H1 (cell line): Measurements from ENCODE around the gene GFI1B. TPM values are rescaled to one million over a fixed set of nuclear protein-coding genes. Genes with fewer than 3 reads are reported as not detected.

Experiments used
- CTCF ChIA-PET: fragments of 300-600 bp; sonication (Branson Sonifier 250); formaldehyde crosslinking; loops from one replicate; lab custom pipeline; 2021; ENCODE audit not compliant: partially characterized antibody; lab: Charles Lee
- POLR2A ChIA-PET: fragments of 300-600 bp; sonication (Branson Sonifier 250); formaldehyde crosslinking; loops from one replicate; lab custom pipeline; 2021; ENCODE audit warnings: inconsistent platforms; ENCODE audit not compliant: partially characterized antibody; lab: Charles Lee
- DNase-seq, 2 experiments: peaks; one replicate each; pipeline versions ENCODE4 v3.0.0 to v3.0.0-alpha.2; 2010 to 2022; ENCODE audit warnings: low spot score in 2 of 2, low read depth in 1 of 2, mixed read lengths in 1 of 2
- FAIRE-seq: peaks from 2 replicates; lab custom pipeline; 2011; peaks lifted over from hg19 to GRCh38; lab: Jason Lieb, UNC
- H2AFZ ChIP-seq: 2 replicates; pipeline ENCODE4 v1.8.1; 2012; ENCODE audit warnings: low read length, inconsistent platforms
- H2AK5ac ChIP-seq: 2 replicates; pipeline ENCODE4 v1.6.1; 2013; ENCODE audit warnings: low read depth, low read length
- H2BK120ac ChIP-seq: replicated peaks from 2 replicates; pipeline ENCODE3; 2013; ENCODE audit warnings: low read depth, low read length, inconsistent platforms
- H2BK12ac ChIP-seq: 2 replicates; pipeline ENCODE4 v1.6.1; 2013; ENCODE audit warnings: low read depth, low read length
- H2BK15ac ChIP-seq: 2 replicates; pipeline ENCODE4 v1.6.1; 2013; ENCODE audit warnings: low read length
- H2BK20ac ChIP-seq: 2 replicates; pipeline ENCODE4 v1.6.1; 2013; ENCODE audit warnings: low read length
- H2BK5ac ChIP-seq: 2 replicates; pipeline ENCODE4 v1.6.1; 2013; ENCODE audit warnings: low read depth, low read length
- H3K14ac ChIP-seq: 2 replicates; pipeline ENCODE4 v1.6.1; 2013; ENCODE audit warnings: inconsistent platforms; ENCODE audit not compliant: insufficient read length
- H3K18ac ChIP-seq: 2 replicates; pipeline ENCODE4 v1.6.1; 2013; ENCODE audit warnings: low read length; ENCODE audit errors: extremely low read depth
- H3K23ac ChIP-seq: 2 replicates; pipeline ENCODE4 v1.6.1; 2013; ENCODE audit warnings: inconsistent platforms; ENCODE audit not compliant: insufficient read length
- H3K23me2 ChIP-seq: 2 replicates; pipeline ENCODE4 v1.6.1; 2013; ENCODE audit warnings: low read depth, low read length
- H3K27ac ChIP-seq: 2 replicates; pipeline ENCODE4 v1.6.1; 2011; ENCODE audit warnings: low read depth, low read length, inconsistent platforms
- H3K27me3 ChIP-seq, 4 experiments: replicated peaks in 1 of 4; 1 replicate in 1 of 4; 2 replicates in 3 of 4; pipeline versions ENCODE4 v1.6.1 to v1.8.1; 2011 to 2013; ENCODE audit warnings: low read length in 3 of 4, mild to moderate bottlenecking in 3 of 4, inconsistent platforms in 2 of 4, mixed read lengths in 2 of 4, moderate library complexity in 1 of 4; ENCODE audit not compliant: control insufficient read depth in 3 of 4, insufficient read depth in 3 of 4; ENCODE audit errors: extremely low read depth in 1 of 4
- H3K36me3 ChIP-seq, 4 experiments: 2 replicates each; pipeline versions ENCODE4 v1.6.1 to v1.8.1; 2011 to 2013; ENCODE audit warnings: mild to moderate bottlenecking in 4 of 4, low read length in 3 of 4, moderate library complexity in 2 of 4, control low read depth in 1 of 4, inconsistent platforms in 1 of 4; ENCODE audit not compliant: insufficient read depth in 4 of 4, control insufficient read depth in 2 of 4
- H3K4ac ChIP-seq: replicated peaks from 2 replicates; pipeline ENCODE3; 2013; ENCODE audit warnings: low read length, low read depth, mixed read lengths, inconsistent platforms; ENCODE audit not compliant: insufficient read length
- H3K4me1 ChIP-seq, 4 experiments: replicated peaks in 1 of 4; 1 replicate in 1 of 4; 2 replicates in 3 of 4; pipeline versions ENCODE4 v1.6.1 to v1.8.1; 2011 to 2013; ENCODE audit warnings: low read length in 3 of 4, inconsistent platforms in 2 of 4, mixed read lengths in 1 of 4; ENCODE audit not compliant: insufficient read depth in 4 of 4, control insufficient read depth in 3 of 4
- H3K4me2 ChIP-seq, 2 experiments: 2 replicates each; pipeline versions ENCODE4 v1.6.1 to v1.8.1; 2011 to 2013; ENCODE audit warnings: low read depth in 2 of 2, low read length in 2 of 2, control low read depth in 1 of 2, inconsistent platforms in 1 of 2, mild to moderate bottlenecking in 1 of 2; ENCODE audit not compliant: insufficient read depth in 1 of 2
- H3K4me3 ChIP-seq, 4 experiments: fragments of 200-600, 300-600 bp in 1 of 4; sonication (generic), shearing (Covaris generic), sonication (Bioruptor Twin) in 1 of 4; 2 replicates each; pipeline versions ENCODE4 v1.5.1 to v1.8.1; 2011 to 2016; ENCODE audit warnings: low read length in 4 of 4, low read depth in 3 of 4, control low read depth in 2 of 4, inconsistent platforms in 2 of 4, mild to moderate bottlenecking in 2 of 4, mixed read lengths in 1 of 4, moderate library complexity in 1 of 4; ENCODE audit not compliant: insufficient read depth in 2 of 4; ENCODE audit errors: extremely low read depth in 1 of 4
- H3K56ac ChIP-seq: replicated peaks from 2 replicates; pipeline ENCODE3; 2013; ENCODE audit warnings: low read depth, mild to moderate bottlenecking, mixed read lengths, low read length, inconsistent platforms; ENCODE audit not compliant: insufficient read length
- H3K79me1 ChIP-seq: 2 replicates; pipeline ENCODE4 v1.6.1; 2013; ENCODE audit warnings: low read depth, low read length, control low read depth
- H3K79me2 ChIP-seq, 2 experiments: 2 replicates each; pipeline versions ENCODE4 v1.6.1 to v1.8.1; 2012 to 2013; ENCODE audit warnings: low read length in 2 of 2, mild to moderate bottlenecking in 2 of 2, inconsistent platforms in 1 of 2; ENCODE audit not compliant: insufficient read depth in 2 of 2, control insufficient read depth in 1 of 2
- H3K9ac ChIP-seq, 4 experiments: replicated peaks in 1 of 4; 1 replicate in 1 of 4; 2 replicates in 3 of 4; pipeline versions ENCODE4 v1.6.1 to v1.8.1; 2011 to 2013; ENCODE audit warnings: low read depth in 3 of 4, low read length in 3 of 4, control low read depth in 2 of 4, mild to moderate bottlenecking in 2 of 4, moderate library complexity in 2 of 4, inconsistent platforms in 1 of 4; ENCODE audit errors: extremely low read depth in 1 of 4
- H3K9me3 ChIP-seq, 2 experiments: 2 replicates each; pipeline versions ENCODE4 v1.6.1 to v1.8.1; 2012 to 2013; ENCODE audit warnings: mild to moderate bottlenecking in 2 of 2, moderate library complexity in 2 of 2, control low read depth in 1 of 2, inconsistent platforms in 1 of 2, low read depth in 1 of 2, low read length in 1 of 2, mixed read lengths in 1 of 2; ENCODE audit not compliant: insufficient read depth in 2 of 2
- H4K20me1 ChIP-seq, 2 experiments: replicated peaks in 1 of 2; 2 replicates each; pipeline versions ENCODE3 to v1.8.1; 2011 to 2013; ENCODE audit warnings: inconsistent platforms in 2 of 2, low read length in 2 of 2, mild to moderate bottlenecking in 1 of 2; ENCODE audit not compliant: insufficient read depth in 2 of 2, control insufficient read depth in 1 of 2
- H4K5ac ChIP-seq: 2 replicates; pipeline ENCODE4 v1.6.1; 2013; ENCODE audit warnings: low read length, low read depth, mixed read lengths, inconsistent platforms; ENCODE audit not compliant: insufficient read length
- H4K8ac ChIP-seq: 2 replicates; pipeline ENCODE4 v1.8.0; 2013; ENCODE audit warnings: mild to moderate bottlenecking, moderate library complexity, low read length, inconsistent platforms; ENCODE audit not compliant: insufficient read depth; ENCODE audit errors: extremely low read depth
- H4K91ac ChIP-seq: replicated peaks from 2 replicates; pipeline ENCODE3; 2013; ENCODE audit warnings: low read length, mixed read lengths, inconsistent platforms; ENCODE audit not compliant: insufficient read length
- BCL11A ChIP-seq, 2 experiments: IDR thresholded peaks; one replicate each; pipeline ENCODE4 v1.6.1; 2011; ENCODE audit warnings: low read depth in 2 of 2, low read length in 2 of 2, mild to moderate bottlenecking in 2 of 2
- CBX5 ChIP-seq: fragments of 300-800, 300-1000 bp; sonication (generic); IDR thresholded peaks from 2 replicates; pipeline ENCODE4 v1.7.1; 2016; ENCODE audit warnings: antibody characterized with exemption, low read length, low read depth
- CTCF ChIP-seq, 3 experiments: IDR thresholded peaks; 1 replicate in 2 of 3; 2 replicates in 1 of 3; pipeline versions ENCODE4 v1.5.1 to v1.6.1; 2011; ENCODE audit warnings: low read length in 3 of 3, mild to moderate bottlenecking in 3 of 3, inconsistent platforms in 2 of 3, low read depth in 1 of 3, moderate library complexity in 1 of 3; ENCODE audit not compliant: insufficient read depth in 1 of 3; ENCODE audit errors: control extremely low read depth in 1 of 3
- EZH2 ChIP-seq: fragments of 200-600 bp; sonication (generic); IDR thresholded peaks from 2 replicates; pipeline ENCODE4 v1.7.1; 2012; ENCODE audit warnings: low read depth, mild to moderate bottlenecking, moderate library complexity, low read length, inconsistent platforms; ENCODE audit not compliant: severe bottlenecking
- NANOG ChIP-seq: IDR thresholded peaks from 2 replicates; pipeline ENCODE4 v1.6.1; 2011; ENCODE audit warnings: low read length, low read depth, mild to moderate bottlenecking, inconsistent platforms; ENCODE audit not compliant: insufficient read depth, poor library complexity, severe bottlenecking
- PHF8 ChIP-seq: fragments of 200-600 bp; sonication (generic); conservative IDR thresholded peaks from 2 replicates; pipeline ENCODE4 v1.7.1; 2012; ENCODE audit warnings: low read depth, mild to moderate bottlenecking, inconsistent platforms, low read length, moderate library complexity
- RFX5 ChIP-seq: IDR thresholded peaks from 2 replicates; pipeline ENCODE4 v1.6.1; 2011; ENCODE audit warnings: low read depth, low read length, improper control_type of control experiment, borderline replicate concordance
- SP4 ChIP-seq: IDR thresholded peaks from 2 replicates; pipeline ENCODE4 v1.6.1; 2012; ENCODE audit warnings: low read length, inconsistent platforms
- WGBS, 2 experiments: shearing (Covaris generic) in 1 of 2; methylation state at CpG; one replicate each; pipeline versions ENCODE4 v1.1.6 to v1.1.7; 2013 to 2015; ENCODE audit warnings: low lambda C conversion rate in 2 of 2, mixed read lengths in 2 of 2, inconsistent platforms in 1 of 2, low coverage in 1 of 2, missing lambda C conversion rate in 1 of 2; ENCODE audit not compliant: insufficient replicate concordance in 2 of 2, insufficient coverage in 1 of 2, insufficient read length in 1 of 2; ENCODE audit errors: extremely low coverage in 1 of 2, missing lambda C conversion rate in 1 of 2; 5-methylcytosine and 5-hydroxymethylcytosine counted together
- polyA plus RNA-seq, 7 experiments: library from polyadenylated mRNA; depleted of rRNA in 3 of 7; stranded (reverse) in 5 of 7; unstranded in 2 of 7; fragments of >200 nt in 5 of 7; fragments of 200-250 nt in 2 of 7; gene quantifications; 1 replicate in 5 of 7; 2 replicates in 1 of 7; 4 replicates in 1 of 7; pipeline versions ENCODE4 v1.2.1 to v1.2.3, GENCODE V29; 2011 to 2013; ENCODE audit warnings: missing spikeins in 2 of 7, mixed read lengths in 2 of 7
- total RNA-seq: library from RNA; stranded (reverse); fragmentation: NEBNext Ultra II Directional; extraction: Animal tissue kit (Norgen Biotek cat#: 25700); gene quantifications from 2 replicates; pipeline ENCODE4 v1.2.1, GENCODE V29; 2021

GFI1B gene
- total and polyA plus RNA-seq, 2 of the 8 experiments (the other 6 are each of a cell fraction or from before 2014, with no cell fraction given) = 0.09 to 0.11 TPM

- Histone ChIP-seq H2AK5ac (no peak overlapping the region), H4K5ac (no peak overlapping the region), H2BK15ac (no peak overlapping the region), H3K14ac (no peak overlapping the region), H3K4me1 (peaks cover 3 to 25% (median 18%) of the 10 kb centered on the region in 4 experiments), H2BK20ac (no peak overlapping the region), H2BK5ac (no peak overlapping the region), H3K23me2 (peaks cover 6% of the 10 kb centered on the region; the same call in 1 of the 2 replicates), H3K27me3 (peaks cover 0 to 40% (median 23%) of the 10 kb centered on the region in 4 experiments; a peak in 5 of 7 replicates), H3K79me2 (no peaks in the 10 kb centered on the region), H3K27ac (no peak overlapping the region), H4K8ac (no peak overlapping the region; the same call in 1 of the 2 replicates), H2AFZ (no peak overlapping the region), H3K9ac (no peak overlapping the region), H2BK120ac (no peak overlapping the region), H3K4me2 (no peak overlapping the region), H4K91ac (no peak overlapping the region), H3K4ac (no peak overlapping the region), H3K36me3 (no peaks in the 10 kb centered on the region), H2BK12ac (no peak overlapping the region), H3K79me1 (no peaks in the 10 kb centered on the region), H3K9me3 (no peaks in the 10 kb centered on the region), H3K56ac (no peak overlapping the region), H3K18ac (no peak overlapping the region), H3K4me3 (no peak overlapping the region), H3K23ac (no peak overlapping the region), H4K20me1 (peaks cover 0 to 3% of the 10 kb centered on the region in 2 experiments)
- ChIA-PET POLR2A (interaction anchor here (1.0 to 1.3 kb wide), 5 partner anchors 10 to 145 kb away, joined by 3 to 6 read pairs (median 3); partner anchors contain the start of gene GTF3C5), CTCF (interaction anchor here (0.6 to 8.2 kb wide), 8 partner anchors 9 to 1004 kb away, joined by 3 to 57 read pairs (median 3); no protein-coding TSS in a partner anchor)
- DNase-seq (no peak), FAIRE-seq (no peak)
- WGBS, 2 experiments = 77% methylated on average over 10 of the region's 13 CpGs; no CpG with 5 or more reads in 1 of the 2 experiments
- TF ChIP-seq SP4 (no peak), PHF8 (no peak), NANOG (no peak), CBX5 (no peak), BCL11A (IDR thresholded peaks at IDR 0.05; ENCODE audit: low read depth in 2 of 2, low read length in 2 of 2) (no peak), CTCF (IDR thresholded peaks at IDR 0.05; ENCODE audit: control extremely low read depth in 1 of 3, insufficient read depth in 1 of 3, low read depth in 1 of 3, low read length in 3 of 3) (no peak), EZH2 (no peak), RFX5 (no peak)
Observed at GRCh38 chr9:133002147-133003070, 23.9 kb downstream of the GFI1B start.
